TTC549 (cell line): ENCODE measurements around the gene POU2F1.

Experiments
- FAIRE-seq: peaks from 2 replicates; lab custom pipeline; 2012; peaks lifted over from hg19 to GRCh38; lab: Jason Lieb, UNC

POU2F1 gene

DNA sequence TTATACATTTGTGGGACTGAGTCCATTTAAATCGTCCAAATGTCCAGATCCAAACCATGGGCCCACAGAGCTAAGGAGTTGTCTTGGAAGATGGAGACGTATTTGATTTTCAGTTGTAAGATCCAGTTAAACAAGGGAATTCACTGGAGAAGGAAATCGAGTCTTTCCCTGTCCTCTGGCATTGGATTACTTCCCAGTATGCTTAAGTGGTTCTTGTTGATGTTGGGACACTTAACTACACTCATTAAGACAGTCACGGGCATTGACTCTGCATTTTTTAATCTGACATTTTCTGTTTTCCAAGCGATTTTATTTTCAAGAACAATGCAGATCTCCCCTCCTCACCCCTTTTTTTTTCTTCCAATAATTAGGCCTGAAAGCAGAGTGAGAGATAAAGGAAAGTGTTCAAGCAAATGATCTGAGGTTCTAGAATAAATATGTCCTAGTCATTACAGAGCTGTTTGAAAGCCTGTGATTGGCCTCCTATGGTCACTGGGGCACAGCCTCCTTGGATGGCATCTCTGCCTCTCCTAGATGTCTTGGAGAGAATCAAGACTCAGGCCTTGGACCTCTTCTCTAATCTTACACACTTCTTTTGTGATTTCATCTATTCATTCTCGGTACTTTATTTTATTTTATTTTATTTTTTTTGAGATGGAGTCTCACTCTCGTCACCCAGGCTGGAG, 248.7 kb downstream of the POU2F1 start:
- FAIRE-seq = no peak

- no peak for FAIRE-seq
Observed at GRCh38 chr1:167471568-167471967, 250.9 kb downstream of the POU2F1 start.

- no peak for FAIRE-seq
Observed at GRCh38 chr1:167472752-167473521, 252.3 kb downstream of the POU2F1 start.

GRCh38 chr1:167473761-167474160, 253.1 kb downstream of the POU2F1 start:
- FAIRE-seq = no peak

GRCh38 chr1:167474191-167474641, 253.5 kb downstream of the POU2F1 start:
- FAIRE-seq = no peak

GRCh38 chr1:167476061-167476460, 255.4 kb downstream of the POU2F1 start:
- FAIRE-seq = no peak
